ENCODE measurements around the gene CDON.

- no peak for TF ChIP-seq CTCF (IDR thresholded peaks at IDR 0.05)
- TF ChIP-seq EZH2 (IDR thresholded peaks at IDR 0.05; ENCODE audit: borderline replicate concordance, insufficient read depth, low read depth, low read length, poor library complexity, severe bottlenecking), result no peak
Measured at GRCh38 chr11:125956391-125957134, 106.1 kb downstream of the CDON start.
